Measurements from ENCODE around the gene TMIE. TPM values are rescaled to one million over a fixed set of nuclear protein-coding genes. Genes with fewer than 3 reads are reported as not detected.

The TMIE gene
- total RNA-seq, 1 experiment from 2014 or later, result 0.26 TPM

DNA sequence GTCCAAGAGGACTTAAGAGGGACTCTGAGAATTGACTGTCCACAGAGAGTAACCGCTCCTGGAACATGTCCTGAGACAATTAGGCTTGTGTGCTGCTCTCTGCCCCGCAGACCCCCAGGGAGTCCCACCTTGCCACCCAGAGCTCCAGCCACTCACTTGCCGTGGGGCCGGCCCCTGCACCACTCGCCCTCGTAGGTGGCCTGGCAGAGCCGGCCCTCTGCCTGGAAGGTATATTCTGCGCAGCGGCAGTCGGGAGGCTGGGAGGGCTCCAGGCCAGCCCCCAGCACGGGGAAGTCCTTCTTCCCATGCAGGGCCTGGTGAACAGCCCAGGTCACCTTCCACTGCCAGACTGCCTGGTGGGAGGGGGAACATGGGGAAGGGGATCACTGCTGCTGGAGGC lies 18.2 kb upstream of the TMIE start:
- Mint-ChIP-seq H3K4me3 (ENCODE audit: unreplicated experiment) (no peak overlapping the region), H3K9me3 (ENCODE audit: unreplicated experiment) (no peaks in the 10 kb centered on the region), H3K27ac (ENCODE audit: low read depth, unreplicated experiment) (no peak overlapping the region), H3K4me1 (ENCODE audit: insufficient read depth, unreplicated experiment) (no peaks in the 10 kb centered on the region), H3K36me3 (ENCODE audit: insufficient read depth, unreplicated experiment) (peaks cover 45% of the 10 kb centered on the region), H3K27me3 (ENCODE audit: insufficient read depth, unreplicated experiment) (no peaks in the 10 kb centered on the region)
- intact Hi-C loops (cut with micrococcal nuclease), result no loop called here
- TF ChIP-seq, protein P1, sequence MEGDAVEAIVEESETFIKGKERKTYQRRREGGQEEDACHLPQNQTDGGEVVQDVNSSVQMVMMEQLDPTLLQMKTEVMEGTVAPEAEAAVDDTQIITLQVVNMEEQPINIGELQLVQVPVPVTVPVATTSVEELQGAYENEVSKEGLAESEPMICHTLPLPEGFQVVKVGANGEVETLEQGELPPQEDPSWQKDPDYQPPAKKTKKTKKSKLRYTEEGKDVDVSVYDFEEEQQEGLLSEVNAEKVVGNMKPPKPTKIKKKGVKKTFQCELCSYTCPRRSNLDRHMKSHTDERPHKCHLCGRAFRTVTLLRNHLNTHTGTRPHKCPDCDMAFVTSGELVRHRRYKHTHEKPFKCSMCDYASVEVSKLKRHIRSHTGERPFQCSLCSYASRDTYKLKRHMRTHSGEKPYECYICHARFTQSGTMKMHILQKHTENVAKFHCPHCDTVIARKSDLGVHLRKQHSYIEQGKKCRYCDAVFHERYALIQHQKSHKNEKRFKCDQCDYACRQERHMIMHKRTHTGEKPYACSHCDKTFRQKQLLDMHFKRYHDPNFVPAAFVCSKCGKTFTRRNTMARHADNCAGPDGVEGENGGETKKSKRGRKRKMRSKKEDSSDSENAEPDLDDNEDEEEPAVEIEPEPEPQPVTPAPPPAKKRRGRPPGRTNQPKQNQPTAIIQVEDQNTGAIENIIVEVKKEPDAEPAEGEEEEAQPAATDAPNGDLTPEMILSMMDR (IDR thresholded peaks at IDR 0.05; ENCODE audit: unreplicated experiment), result no peak
- no peak for DNase-seq (ENCODE audit: unreplicated experiment)
- CTCF ChIA-PET, result interaction anchor here (0.7 kb wide), 1 partner anchor 237 kb away, joined by 3 read pairs; no protein-coding TSS in a partner anchor
- POLR2A ChIA-PET, result interaction anchor here (1.8 kb wide), 1 partner anchor 8 kb away, joined by 6 read pairs; no protein-coding TSS in a partner anchor
- no TSS peak for BruUV-seq (replicated peaks)

DNA sequence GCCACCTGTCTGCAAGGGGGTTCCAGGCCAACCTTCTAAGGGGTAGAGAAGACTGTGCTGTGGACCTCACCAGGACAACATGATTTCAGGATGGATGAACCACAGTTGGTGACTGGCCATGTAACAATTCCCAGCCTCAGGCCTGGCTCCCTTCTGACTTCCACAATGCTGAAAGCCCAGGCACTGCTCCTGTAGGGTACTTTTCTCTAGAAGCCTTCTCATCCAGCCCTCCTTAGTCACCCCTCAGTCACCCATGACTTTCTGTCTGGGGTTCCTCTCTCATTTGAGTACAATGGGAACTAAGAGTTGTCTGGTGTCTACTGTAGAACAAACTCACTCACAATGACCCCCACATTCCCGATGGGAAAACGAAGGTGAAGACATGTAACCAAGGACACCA lies 16.3 kb upstream of the TMIE start:
- Mint-ChIP-seq H3K27me3 (ENCODE audit: insufficient read depth, unreplicated experiment) (no peaks in the 10 kb centered on the region), H3K27ac (ENCODE audit: low read depth, unreplicated experiment) (no peak overlapping the region), H3K4me1 (ENCODE audit: insufficient read depth, unreplicated experiment) (peaks cover 4% of the 10 kb centered on the region), H3K36me3 (ENCODE audit: insufficient read depth, unreplicated experiment) (peaks cover 41% of the 10 kb centered on the region), H3K4me3 (ENCODE audit: unreplicated experiment) (no peak overlapping the region), H3K9me3 (ENCODE audit: unreplicated experiment) (no peaks in the 10 kb centered on the region)
- POLR2A ChIA-PET, result no interaction called here
- CTCF ChIA-PET, result no interaction called here
- DNase-seq (ENCODE audit: unreplicated experiment), result no peak
- intact Hi-C loops (cut with micrococcal nuclease), result no loop called here
- no TSS peak for BruUV-seq (replicated peaks)
- TF ChIP-seq, protein P1 (IDR thresholded peaks at IDR 0.05; ENCODE audit: unreplicated experiment), result no peak

DNA sequence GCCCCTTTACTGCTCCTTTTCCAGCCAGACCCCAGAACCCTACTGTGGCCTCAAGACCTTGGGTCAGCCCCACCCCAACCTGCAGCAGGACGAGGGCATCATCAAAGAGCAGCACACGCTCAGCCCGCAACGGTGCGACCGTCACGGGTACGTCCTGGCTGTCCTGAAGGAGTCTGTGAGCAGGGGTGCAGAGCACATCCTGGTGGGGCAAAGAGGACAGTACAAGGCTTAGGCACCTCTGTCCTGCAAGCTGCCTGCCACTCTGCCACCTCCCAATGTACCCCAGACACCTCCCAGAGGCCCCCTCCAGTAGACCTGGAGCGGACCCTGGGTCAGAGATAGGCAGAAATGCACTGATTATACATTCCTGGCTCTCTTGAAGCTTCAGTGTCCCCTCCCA lies 15.7 kb upstream of the TMIE start:
- intact Hi-C loops (cut with micrococcal nuclease), result no loop called here
- POLR2A ChIA-PET, result no interaction called here
- TF ChIP-seq, protein P1 (IDR thresholded peaks at IDR 0.05; ENCODE audit: unreplicated experiment), result no peak
- no peak overlapping the region for H3K4me3 Mint-ChIP-seq (ENCODE audit: unreplicated experiment)
- peaks cover 35% of the 10 kb centered on the region for H3K36me3 Mint-ChIP-seq (ENCODE audit: insufficient read depth, unreplicated experiment)
- H3K9me3 Mint-ChIP-seq (ENCODE audit: unreplicated experiment), result no peaks in the 10 kb centered on the region
- CTCF ChIA-PET, result no interaction called here
- H3K4me1 Mint-ChIP-seq (ENCODE audit: insufficient read depth, unreplicated experiment), result peaks cover 9% of the 10 kb centered on the region
- no TSS peak for BruUV-seq (replicated peaks)
- H3K27ac Mint-ChIP-seq (ENCODE audit: low read depth, unreplicated experiment), result no peak overlapping the region
- H3K27me3 Mint-ChIP-seq (ENCODE audit: insufficient read depth, unreplicated experiment), result no peaks in the 10 kb centered on the region
- DNase-seq (ENCODE audit: unreplicated experiment), result no peak

GRCh38 chr3:46690798-46691197 lies 10.4 kb upstream of the TMIE start:
- TF ChIP-seq, protein P1 (IDR thresholded peaks at IDR 0.05; ENCODE audit: unreplicated experiment), result no peak
- Mint-ChIP-seq H3K27ac (ENCODE audit: low read depth, unreplicated experiment) (peak overlapping the region; percentile 94), H3K36me3 (ENCODE audit: insufficient read depth, unreplicated experiment) (peaks cover 8% of the 10 kb centered on the region), H3K27me3 (ENCODE audit: insufficient read depth, unreplicated experiment) (no peaks in the 10 kb centered on the region), H3K4me1 (ENCODE audit: insufficient read depth, unreplicated experiment) (peaks cover 45% of the 10 kb centered on the region), H3K9me3 (ENCODE audit: unreplicated experiment) (no peaks in the 10 kb centered on the region), H3K4me3 (ENCODE audit: unreplicated experiment) (peak overlapping the region; percentile 55)
- intact Hi-C loops (cut with micrococcal nuclease), result no loop called here
- ChIA-PET CTCF (interaction anchor here (0.6 to 3.1 kb wide), 4 partner anchors 202 to 511 kb away, joined by 3 to 18 read pairs (median 4); no protein-coding TSS in a partner anchor), POLR2A (interaction anchor here (0.7 to 3.7 kb wide), 11 partner anchors 9 to 1112 kb away, joined by 3 to 27 read pairs (median 6); partner anchors contain the start of genes DHX30 and NBEAL2)
- BruUV-seq (replicated peaks), result no TSS peak
- DNase-seq (ENCODE audit: unreplicated experiment), result peak; percentile 78

Measured in MCF 10A (cell line).